Natural killer cell (primary cell): ENCODE data around the gene PLCB4. TPM values are rescaled to one million over a fixed set of nuclear protein-coding genes. Genes with fewer than 3 reads are reported as not detected.
"Not testable (repeated sequence)": the region's sequence is repeated elsewhere in the genome, so short reads cannot be mapped to it uniquely, and the experiment has no call there.

ENCODE experiments used
- ATAC-seq, 3 donors: fragments of 150-1000 bp in 2 of 3; fragments of 200-7000 bp in 1 of 3; cut with Tn5 transposase; 1 replicate in 1 of 3; 2 replicates in 2 of 3; pipeline ENCODE4 v1.10.0; 2021; ENCODE audit warnings: mild to moderate bottlenecking in 2 of 3, moderate library complexity in 2 of 3
- DNase-seq, 2 donors: peaks; one replicate each; pipeline versions ENCODE4 v3.0.0 to v3.0.0-alpha.2; 2013 to 2021; ENCODE audit warnings: mixed read lengths in 1 of 2
- H3K27ac ChIP-seq: one replicate; pipeline ENCODE4 v1.5.1; 2013; ENCODE audit warnings: mild to moderate bottlenecking, low read length
- H3K27me3 ChIP-seq: one replicate; pipeline ENCODE4 v1.6.1; 2013; ENCODE audit warnings: low read length; ENCODE audit not compliant: control insufficient read depth, insufficient read depth
- H3K36me3 ChIP-seq: one replicate; pipeline ENCODE4 v1.6.1; 2013; ENCODE audit warnings: low read length; ENCODE audit not compliant: control insufficient read depth, insufficient read depth
- H3K4me1 ChIP-seq: one replicate; pipeline ENCODE4 v1.6.1; 2013; ENCODE audit warnings: low read length; ENCODE audit not compliant: control insufficient read depth, insufficient read depth
- H3K4me3 ChIP-seq: one replicate; pipeline ENCODE4 v1.5.1; 2013; ENCODE audit warnings: low read length
- H3K9me3 ChIP-seq: one replicate; pipeline ENCODE4 v1.6.1; 2013; ENCODE audit warnings: low read length; ENCODE audit not compliant: control insufficient read depth, insufficient read depth
- H3K27ac Mint-ChIP-seq, 2 donors: one replicate each; pipeline ENCODE4 v1.8.0; 2022; ENCODE audit warnings: mild to moderate bottlenecking in 2 of 2, mixed read lengths in 2 of 2, moderate library complexity in 1 of 2
- H3K27me3 Mint-ChIP-seq, 2 donors: one replicate each; pipeline ENCODE4 v1.8.0; 2022; ENCODE audit warnings: low read depth in 2 of 2, mixed read lengths in 2 of 2
- H3K36me3 Mint-ChIP-seq: one replicate; pipeline ENCODE4 v1.8.0; 2022; ENCODE audit warnings: mixed read lengths
- H3K4me1 Mint-ChIP-seq, 2 donors: one replicate each; pipeline ENCODE4 v1.8.0; 2022; ENCODE audit warnings: mixed read lengths in 2 of 2
- H3K4me3 Mint-ChIP-seq: one replicate; pipeline ENCODE4 v1.8.0; 2022; ENCODE audit warnings: mild to moderate bottlenecking, moderate library complexity, mixed read lengths
- H3K9me3 Mint-ChIP-seq, 2 donors: one replicate each; pipeline ENCODE4 v1.8.0; 2022; ENCODE audit warnings: mixed read lengths in 2 of 2
- WGBS: methylation state at CpG from one replicate; pipeline ENCODE4 v1.1.7; 2013; ENCODE audit warnings: missing lambda C conversion rate; ENCODE audit not compliant: insufficient coverage; 5-methylcytosine and 5-hydroxymethylcytosine counted together
- intact Hi-C: fragments of 100-400 bp; cut with micrococcal nuclease; formaldehyde crosslinking; loops from one replicate; pipeline ENCODE4 v1.14.2; 2022
- total RNA-seq, 4 donors: library from RNA; stranded (reverse); fragments of 120-200 nt in 1 of 4; gene quantifications; one replicate each; pipeline versions ENCODE4 v1.2.3 to v1.2.4, GENCODE V29; 2013 to 2022
- TF ChIP-seq, protein P1 (sequence below): fragments of 200-600 bp; IDR thresholded peaks from one replicate; pipeline ENCODE4 v1.8.0; 2022; ENCODE audit warnings: antibody characterized with exemption

PLCB4 gene
- total RNA-seq, 3 donors from 2014 or later (not counting 1 experiment from before 2014, with no cell fraction given): 0.05 to 0.40 TPM; not detected in 1

DNA sequence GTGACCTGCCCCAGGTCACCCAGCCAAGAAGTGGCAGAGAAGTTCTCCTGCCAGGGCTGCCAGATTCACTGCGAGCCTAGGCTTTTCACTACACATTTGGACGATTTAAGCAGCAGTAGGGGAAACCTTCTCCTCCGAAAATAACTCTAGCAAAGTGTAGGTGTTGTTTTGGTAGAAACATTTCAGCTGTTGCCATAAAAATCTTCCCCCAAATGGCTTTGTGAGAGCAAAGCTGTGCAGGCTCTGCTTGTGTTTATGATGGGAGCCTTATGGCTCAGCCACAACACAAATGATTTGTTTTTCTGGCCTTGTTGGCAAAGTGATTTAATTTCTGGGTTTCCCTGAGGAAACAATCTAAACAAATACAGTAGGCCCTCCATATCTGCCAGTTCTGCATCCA, 81.8 kb downstream of the PLCB4 start:
- ATAC-seq (no peak), DNase-seq (no peak)
- no peak overlapping the region for H3K27ac ChIP-seq
- Mint-ChIP-seq H3K27me3 (no peaks in the 10 kb centered on the region), H3K9me3 (peaks cover 3 to 9% of the 10 kb centered on the region in 2 donors), H3K36me3 (no peaks in the 10 kb centered on the region), H3K4me1 (no peaks in the 10 kb centered on the region), H3K27ac (no peak overlapping the region), H3K4me3 (no peak overlapping the region)
- no peaks in the 10 kb centered on the region for H3K27me3 ChIP-seq
- no peaks in the 10 kb centered on the region for H3K4me1 ChIP-seq
- TF ChIP-seq, protein P1, sequence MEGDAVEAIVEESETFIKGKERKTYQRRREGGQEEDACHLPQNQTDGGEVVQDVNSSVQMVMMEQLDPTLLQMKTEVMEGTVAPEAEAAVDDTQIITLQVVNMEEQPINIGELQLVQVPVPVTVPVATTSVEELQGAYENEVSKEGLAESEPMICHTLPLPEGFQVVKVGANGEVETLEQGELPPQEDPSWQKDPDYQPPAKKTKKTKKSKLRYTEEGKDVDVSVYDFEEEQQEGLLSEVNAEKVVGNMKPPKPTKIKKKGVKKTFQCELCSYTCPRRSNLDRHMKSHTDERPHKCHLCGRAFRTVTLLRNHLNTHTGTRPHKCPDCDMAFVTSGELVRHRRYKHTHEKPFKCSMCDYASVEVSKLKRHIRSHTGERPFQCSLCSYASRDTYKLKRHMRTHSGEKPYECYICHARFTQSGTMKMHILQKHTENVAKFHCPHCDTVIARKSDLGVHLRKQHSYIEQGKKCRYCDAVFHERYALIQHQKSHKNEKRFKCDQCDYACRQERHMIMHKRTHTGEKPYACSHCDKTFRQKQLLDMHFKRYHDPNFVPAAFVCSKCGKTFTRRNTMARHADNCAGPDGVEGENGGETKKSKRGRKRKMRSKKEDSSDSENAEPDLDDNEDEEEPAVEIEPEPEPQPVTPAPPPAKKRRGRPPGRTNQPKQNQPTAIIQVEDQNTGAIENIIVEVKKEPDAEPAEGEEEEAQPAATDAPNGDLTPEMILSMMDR: no peak
- peaks cover 7% of the 10 kb centered on the region for H3K9me3 ChIP-seq
- intact Hi-C loops: no loop called here
- WGBS: 82% methylated on average over 3 of the region's 3 CpGs
- no peaks in the 10 kb centered on the region for H3K36me3 ChIP-seq
- no peak overlapping the region for H3K4me3 ChIP-seq

DNA sequence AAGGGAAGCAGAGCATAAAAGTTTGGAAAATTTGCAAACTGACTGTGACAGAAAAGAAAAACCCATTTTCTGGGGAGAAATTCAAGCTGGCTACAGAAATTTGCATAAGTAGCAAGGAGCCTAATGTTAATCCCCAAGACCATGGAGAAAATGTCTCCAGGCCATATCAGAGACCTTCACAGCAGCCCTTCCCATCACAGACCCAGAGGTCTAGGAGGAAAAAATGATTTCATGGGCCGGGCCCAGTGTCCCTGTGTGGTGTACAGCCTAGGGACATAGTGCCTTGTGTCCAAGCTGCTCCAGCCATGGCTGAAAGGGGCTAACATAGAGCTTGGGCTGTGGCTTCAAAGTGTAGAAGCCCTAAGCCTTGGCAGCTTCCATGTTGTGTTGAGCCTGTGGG, 83.3 kb downstream of the PLCB4 start:
- H3K9me3 ChIP-seq, DNase-seq, H3K36me3 Mint-ChIP-seq, H3K27me3 ChIP-seq, H3K4me3 Mint-ChIP-seq, H3K27ac Mint-ChIP-seq, H3K36me3 ChIP-seq, ATAC-seq, H3K27me3 Mint-ChIP-seq, H3K4me1 ChIP-seq, H3K9me3 Mint-ChIP-seq, H3K27ac ChIP-seq, H3K4me1 Mint-ChIP-seq, H3K4me3 ChIP-seq, intact Hi-C loops: not testable (repeated sequence)
- 61% methylated on average over 1 of the region's 1 CpG for WGBS

- Histone ChIP-seq H3K4me1 (no peaks in the 10 kb centered on the region), H3K36me3 (no peaks in the 10 kb centered on the region), H3K4me3 (no peak overlapping the region), H3K27me3 (no peaks in the 10 kb centered on the region), H3K27ac (no peak overlapping the region), H3K9me3 (peaks cover 7% of the 10 kb centered on the region)
- TF ChIP-seq, protein P1: no peak
- 78% methylated on average over 1 of the region's 1 CpG for WGBS
- intact Hi-C loops: no loop called here
- DNase-seq (no peak), ATAC-seq (no peak)
- no peaks in the 10 kb centered on the region for H3K36me3 Mint-ChIP-seq
- no peaks in the 10 kb centered on the region for H3K27me3 Mint-ChIP-seq
- H3K9me3 Mint-ChIP-seq: peaks cover 3 to 9% of the 10 kb centered on the region in 2 donors
- no peak overlapping the region for H3K27ac Mint-ChIP-seq
- no peaks in the 10 kb centered on the region for H3K4me1 Mint-ChIP-seq
- no peak overlapping the region for H3K4me3 Mint-ChIP-seq
Observed at GRCh38 chr20:9154464-9155024, 85.7 kb downstream of the PLCB4 start.

GRCh38 chr20:9156529-9157280, 87.8 kb downstream of the PLCB4 start:
- no peaks in the 10 kb centered on the region for H3K36me3 ChIP-seq
- intact Hi-C loops: no loop called here
- Mint-ChIP-seq H3K4me1 (peaks cover 6% of the 10 kb centered on the region in 2 donors), H3K9me3 (peaks cover 3 to 5% of the 10 kb centered on the region in 2 donors), H3K4me3 (no peak overlapping the region), H3K36me3 (no peaks in the 10 kb centered on the region), H3K27me3 (no peaks in the 10 kb centered on the region), H3K27ac (no peak overlapping the region)
- 80% methylated on average over 3 of the region's 4 CpGs for WGBS
- H3K9me3 ChIP-seq: peaks cover 7% of the 10 kb centered on the region
- H3K27ac ChIP-seq: no peak overlapping the region
- H3K27me3 ChIP-seq: no peaks in the 10 kb centered on the region
- H3K4me3 ChIP-seq: no peak overlapping the region
- no peak for DNase-seq
- TF ChIP-seq, protein P1: no peak
- no peaks in the 10 kb centered on the region for H3K4me1 ChIP-seq
- no peak for ATAC-seq
